Vagina (tissue), 2 donors: ENCODE data around the gene C2CD5.

Experiments
- POLR2A ChIP-seq, 2 donors: fragments of 450-650 bp; IDR thresholded peaks; one replicate each; pipeline ENCODE4 v1.6.1; 2017; ENCODE audit warnings: antibody characterized with exemption in 2 of 2, mild to moderate bottlenecking in 2 of 2, moderate library complexity in 2 of 2
- POLR2AphosphoS5 ChIP-seq, 2 donors: sonication (generic); formaldehyde crosslinking; IDR thresholded peaks; one replicate each; pipeline ENCODE4 v1.9.0; 2017; ENCODE audit warnings: antibody characterized with exemption in 2 of 2, mild to moderate bottlenecking in 2 of 2, low read depth in 1 of 2; ENCODE audit not compliant: insufficient read depth in 1 of 2
- TF ChIP-seq, protein P1 (sequence below), 3 experiments: fragments of 450-650 bp in 2 of 3; fragments of 200-600 bp in 1 of 3; sonication (generic) in 1 of 3; IDR thresholded peaks; one replicate each; pipeline ENCODE4 v1.5.1; 2017 to 2019; ENCODE audit warnings: antibody characterized with exemption in 3 of 3, mild to moderate bottlenecking in 2 of 3, moderate library complexity in 2 of 3

DNA sequence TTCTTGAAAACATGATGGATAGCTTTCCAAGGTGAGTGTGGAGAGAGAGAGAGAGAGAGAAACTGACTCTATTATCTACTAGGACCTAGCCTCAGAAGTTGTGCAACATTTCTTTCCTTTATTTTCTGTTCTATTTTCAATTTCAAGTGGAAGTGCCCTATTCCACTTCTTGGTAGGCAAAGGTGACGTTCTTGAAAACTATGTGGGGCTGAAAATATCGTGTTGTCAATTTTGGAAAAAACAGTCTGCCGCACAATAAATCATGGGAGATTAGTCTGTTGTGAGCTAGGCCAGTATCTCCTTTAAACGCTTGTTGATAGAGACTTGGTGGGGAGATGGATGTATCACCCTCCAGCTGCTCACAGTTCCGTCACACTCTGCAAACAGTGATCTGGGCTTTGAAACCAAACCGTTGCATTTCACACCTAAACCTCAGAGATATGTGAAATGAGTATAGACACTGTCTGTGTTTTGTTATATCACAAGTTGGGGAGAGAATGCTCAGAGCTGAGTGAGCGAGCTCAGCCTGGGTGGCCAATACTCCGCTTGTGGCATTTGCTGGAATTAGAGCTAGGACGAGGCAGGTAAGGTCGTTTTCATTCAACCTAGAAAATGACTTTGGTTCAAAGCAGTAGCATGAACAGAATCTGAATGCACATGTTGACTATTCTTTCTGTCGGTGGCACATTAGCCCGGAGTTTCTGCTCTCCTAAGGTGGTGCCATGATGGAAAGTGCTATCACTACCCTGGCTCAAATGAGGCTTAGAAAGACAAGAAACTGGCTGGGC is 134.8 kb downstream of the C2CD5 start:
- TF ChIP-seq POLR2A (IDR thresholded peaks at IDR 0.05) (no peak), POLR2AphosphoS5 (IDR thresholded peaks at IDR 0.05; ENCODE audit: insufficient read depth in 1 of 2, low read depth in 1 of 2) (no peak)
- TF ChIP-seq, protein P1, sequence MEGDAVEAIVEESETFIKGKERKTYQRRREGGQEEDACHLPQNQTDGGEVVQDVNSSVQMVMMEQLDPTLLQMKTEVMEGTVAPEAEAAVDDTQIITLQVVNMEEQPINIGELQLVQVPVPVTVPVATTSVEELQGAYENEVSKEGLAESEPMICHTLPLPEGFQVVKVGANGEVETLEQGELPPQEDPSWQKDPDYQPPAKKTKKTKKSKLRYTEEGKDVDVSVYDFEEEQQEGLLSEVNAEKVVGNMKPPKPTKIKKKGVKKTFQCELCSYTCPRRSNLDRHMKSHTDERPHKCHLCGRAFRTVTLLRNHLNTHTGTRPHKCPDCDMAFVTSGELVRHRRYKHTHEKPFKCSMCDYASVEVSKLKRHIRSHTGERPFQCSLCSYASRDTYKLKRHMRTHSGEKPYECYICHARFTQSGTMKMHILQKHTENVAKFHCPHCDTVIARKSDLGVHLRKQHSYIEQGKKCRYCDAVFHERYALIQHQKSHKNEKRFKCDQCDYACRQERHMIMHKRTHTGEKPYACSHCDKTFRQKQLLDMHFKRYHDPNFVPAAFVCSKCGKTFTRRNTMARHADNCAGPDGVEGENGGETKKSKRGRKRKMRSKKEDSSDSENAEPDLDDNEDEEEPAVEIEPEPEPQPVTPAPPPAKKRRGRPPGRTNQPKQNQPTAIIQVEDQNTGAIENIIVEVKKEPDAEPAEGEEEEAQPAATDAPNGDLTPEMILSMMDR (IDR thresholded peaks at IDR 0.05) = no peak
